GM19099 (cell line): ENCODE measurements around the gene MED12L.

ENCODE experiments used
- POLR2A ChIP-seq: IDR thresholded peaks from 3 replicates; pipeline ENCODE4 v1.6.1; 2011; ENCODE audit warnings: low read depth; ENCODE audit not compliant: insufficient read length; ENCODE audit errors: extremely low read depth

Gene MED12L

GRCh38 chr3:151350656-151351055 is 265.2 kb downstream of the MED12L start:
- no peak for TF ChIP-seq POLR2A

- TF ChIP-seq POLR2A = no peak
These were observed 265.8 kb downstream of the MED12L start for GRCh38 chr3:151351219-151351618.

- no peak for TF ChIP-seq POLR2A
These were observed 266.2 kb downstream of the MED12L start for GRCh38 chr3:151351648-151352047.

GRCh38 chr3:151356794-151357462 is 271.5 kb downstream of the MED12L start:
- no peak for TF ChIP-seq POLR2A

- no peak for TF ChIP-seq POLR2A
These were observed 272.0 kb downstream of the MED12L start for GRCh38 chr3:151357463-151357850.

- no peak for TF ChIP-seq POLR2A
These were observed 277.3 kb downstream of the MED12L start for GRCh38 chr3:151362751-151363174.

- TF ChIP-seq POLR2A = no peak
These were observed 281.5 kb downstream of the MED12L start for GRCh38 chr3:151366993-151367392.

GRCh38 chr3:151367448-151367847 is 282.0 kb downstream of the MED12L start:
- no peak for TF ChIP-seq POLR2A

GRCh38 chr3:151371526-151371925 is 286.1 kb downstream of the MED12L start:
- TF ChIP-seq POLR2A = no peak

- TF ChIP-seq POLR2A = no peak
These were observed 286.8 kb downstream of the MED12L start for GRCh38 chr3:151372063-151372820.

- no peak for TF ChIP-seq POLR2A
These were observed 292.4 kb downstream of the MED12L start for GRCh38 chr3:151377768-151378385.

GRCh38 chr3:151379083-151379734 is 293.7 kb downstream of the MED12L start:
- no peak for TF ChIP-seq POLR2A

GRCh38 chr3:151382671-151383070 is 297.2 kb downstream of the MED12L start:
- TF ChIP-seq POLR2A = no peak

GRCh38 chr3:151383111-151383510 is 297.6 kb downstream of the MED12L start:
- no peak for TF ChIP-seq POLR2A

- TF ChIP-seq POLR2A = no peak
These were observed 298.5 kb downstream of the MED12L start for GRCh38 chr3:151383956-151384355.
